Activated CD8-positive, alpha-beta T cell treated with anti-CD3 and anti-CD28 coated beads, Interleukin-2, amount 10 ng/mL, durations not matched to agents 7 days and 5 days (primary cell): ENCODE data around the gene ISY1. TPM values are rescaled to one million over a fixed set of nuclear protein-coding genes. Genes with fewer than 3 reads are reported as not detected.
"Not testable (repeated sequence)": the region's sequence is repeated elsewhere in the genome, so short reads cannot be mapped to it uniquely, and the experiment has no call there.

Experiments used
- ATAC-seq: fragments of 150-1000 bp; cut with Tn5 transposase; one replicate; pipeline ENCODE4 v1.10.0; 2021; ENCODE audit warnings: moderate library complexity
- CTCF ChIA-PET: fragments of 350-600 bp; sonication (Branson Sonifier 250); formaldehyde crosslinking; loops from one replicate; lab custom pipeline; 2021; ENCODE audit warnings: antibody characterized with exemption; lab: Charles Lee
- POLR2A ChIA-PET: fragments of 350-600 bp; sonication (Branson Sonifier 250); formaldehyde crosslinking; loops from one replicate; lab custom pipeline; 2021; ENCODE audit warnings: antibody characterized with exemption; lab: Charles Lee
- DNase-seq: peaks from one replicate; pipeline ENCODE4 v3.0.0-alpha.2; 2020
- H3K27ac Mint-ChIP-seq: one replicate; pipeline ENCODE4 v1.8.0; 2021; ENCODE audit warnings: mild to moderate bottlenecking, mixed read lengths
- H3K27me3 Mint-ChIP-seq: one replicate; pipeline ENCODE4 v1.8.0; 2021; ENCODE audit warnings: low read depth, mixed read lengths
- H3K36me3 Mint-ChIP-seq: one replicate; pipeline ENCODE4 v1.8.0; 2021; ENCODE audit warnings: low read depth, mixed read lengths
- H3K4me1 Mint-ChIP-seq: one replicate; pipeline ENCODE4 v1.8.0; 2021; ENCODE audit warnings: low read depth, mixed read lengths
- H3K4me3 Mint-ChIP-seq: one replicate; pipeline ENCODE4 v1.8.0; 2021; ENCODE audit warnings: mild to moderate bottlenecking, mixed read lengths
- H3K9me3 Mint-ChIP-seq: one replicate; pipeline ENCODE4 v1.8.0; 2022; ENCODE audit warnings: mixed read lengths; ENCODE audit not compliant: insufficient read depth
- total RNA-seq, 2 experiments: library from RNA; stranded (reverse); gene quantifications; one replicate each; pipeline ENCODE4 v1.2.3, GENCODE V29; 2021

ISY1 gene
- total RNA-seq, 2 experiments from 2014 or later: 57.9 to 65.7 TPM

GRCh38 chr3:129119365-129120100 lies 41.3 kb downstream of the ISY1 start:
- H3K4me1 Mint-ChIP-seq: peaks cover 62% of the 10 kb centered on the region
- ATAC-seq: no peak
- DNase-seq: peak; percentile 55
- CTCF ChIA-PET: interaction anchor here (1.0 to 8.9 kb wide), 12 partner anchors 11 to 160 kb away, joined by 3 to 102 read pairs (median 10); no protein-coding TSS in a partner anchor
- POLR2A ChIA-PET: interaction anchor here (0.9 to 7.2 kb wide), 25 partner anchors 10 to 197 kb away, joined by 3 to 103 read pairs (median 6); partner anchors contain the start of genes CNBP, COPG1 and HMCES
- peaks cover 55% of the 10 kb centered on the region for H3K36me3 Mint-ChIP-seq
- peak overlapping the region; percentile 84 for H3K4me3 Mint-ChIP-seq
- H3K27me3 Mint-ChIP-seq: no peaks in the 10 kb centered on the region
- no peaks in the 10 kb centered on the region for H3K9me3 Mint-ChIP-seq
- H3K27ac Mint-ChIP-seq: peak overlapping the region; percentile 91

- H3K27ac Mint-ChIP-seq: peak overlapping the region; percentile 91
- peak; percentile 72 for DNase-seq
- peak; percentile 12 for ATAC-seq
- peak overlapping the region; percentile 84 for H3K4me3 Mint-ChIP-seq
- H3K9me3 Mint-ChIP-seq: no peaks in the 10 kb centered on the region
- peaks cover 69% of the 10 kb centered on the region for H3K4me1 Mint-ChIP-seq
- H3K27me3 Mint-ChIP-seq: no peaks in the 10 kb centered on the region
- CTCF ChIA-PET: interaction anchor here (1.0 to 8.9 kb wide), 11 partner anchors 10 to 148 kb away, joined by 3 to 102 read pairs (median 13); no protein-coding TSS in a partner anchor
- H3K36me3 Mint-ChIP-seq: peaks cover 63% of the 10 kb centered on the region
- POLR2A ChIA-PET: interaction anchor here (0.6 to 7.2 kb wide), 15 partner anchors 9 to 198 kb away, joined by 3 to 103 read pairs (median 13); partner anchors contain the start of gene CNBP
Measured at GRCh38 chr3:129118745-129119144, 42.1 kb downstream of the ISY1 start.

GRCh38 chr3:129117134-129117533 lies 43.7 kb downstream of the ISY1 start:
- POLR2A ChIA-PET: interaction anchor here (0.6 to 7.2 kb wide), 9 partner anchors 8 to 199 kb away, joined by 3 to 103 read pairs (median 36); partner anchors contain the start of gene CNBP
- peaks cover 74% of the 10 kb centered on the region for H3K36me3 Mint-ChIP-seq
- H3K4me1 Mint-ChIP-seq: peaks cover 69% of the 10 kb centered on the region
- DNase-seq (no peak), ATAC-seq (no peak)
- CTCF ChIA-PET: interaction anchor here (0.9 to 8.9 kb wide), 3 partner anchors 64 to 147 kb away, joined by 3 to 102 read pairs (median 14); no protein-coding TSS in a partner anchor
- peak overlapping the region; percentile 91 for H3K27ac Mint-ChIP-seq
- H3K9me3 Mint-ChIP-seq: no peaks in the 10 kb centered on the region
- H3K4me3 Mint-ChIP-seq: peak overlapping the region; percentile 84
- H3K27me3 Mint-ChIP-seq: no peaks in the 10 kb centered on the region

GRCh38 chr3:129116482-129116946 lies 44.3 kb downstream of the ISY1 start:
- Mint-ChIP-seq H3K4me1 (peaks cover 69% of the 10 kb centered on the region), H3K4me3 (peak overlapping the region; percentile 79), H3K9me3 (no peaks in the 10 kb centered on the region), H3K36me3 (peaks cover 74% of the 10 kb centered on the region), H3K27me3 (no peaks in the 10 kb centered on the region), H3K27ac (peak overlapping the region; percentile 91)
- DNase-seq (peak; percentile 64), ATAC-seq (no peak)
- ChIA-PET POLR2A (interaction anchor here (0.6 to 7.2 kb wide), 9 partner anchors 8 to 200 kb away, joined by 3 to 59 read pairs (median 4); partner anchors contain the start of gene CNBP), CTCF (interaction anchor here (0.9 to 8.9 kb wide), 2 partner anchors 64 to 146 kb away, joined by 3 to 102 read pairs; no protein-coding TSS in a partner anchor)

- H3K27ac Mint-ChIP-seq: peak overlapping the region; percentile 91
- CTCF ChIA-PET: no interaction called here
- H3K36me3 Mint-ChIP-seq: peaks cover 77% of the 10 kb centered on the region
- DNase-seq (no peak), ATAC-seq (no peak)
- no peaks in the 10 kb centered on the region for H3K27me3 Mint-ChIP-seq
- H3K9me3 Mint-ChIP-seq: no peaks in the 10 kb centered on the region
- POLR2A ChIA-PET: no interaction called here
- H3K4me3 Mint-ChIP-seq: peak overlapping the region; percentile 31
- H3K4me1 Mint-ChIP-seq: peaks cover 84% of the 10 kb centered on the region
Measured at GRCh38 chr3:129114455-129114854, 46.4 kb downstream of the ISY1 start.

- Mint-ChIP-seq H3K4me1 (peaks cover 81% of the 10 kb centered on the region), H3K36me3 (peaks cover 73% of the 10 kb centered on the region), H3K27ac (peak overlapping the region; percentile 95), H3K9me3 (no peaks in the 10 kb centered on the region), H3K4me3 (peak overlapping the region; percentile 63), H3K27me3 (no peaks in the 10 kb centered on the region)
- POLR2A ChIA-PET: interaction anchor here (0.6 to 8.2 kb wide), 5 partner anchors 8 to 44 kb away, joined by 3 to 103 read pairs (median 3); partner anchors contain the start of gene RAB43
- ATAC-seq: peak; percentile 80
- peak; percentile 80 for DNase-seq
- CTCF ChIA-PET: interaction anchor here (1.2 to 1.4 kb wide), 3 partner anchors 9 to 86 kb away, joined by 3 to 7 read pairs (median 4); partner anchors contain the start of gene RAB43
Measured at GRCh38 chr3:129112308-129113052, 48.4 kb downstream of the ISY1 start.

GRCh38 chr3:129111076-129111780 lies 49.6 kb downstream of the ISY1 start:
- Mint-ChIP-seq H3K4me1 (peaks cover 82% of the 10 kb centered on the region), H3K27ac (peak overlapping the region; percentile 83), H3K36me3 (peaks cover 70% of the 10 kb centered on the region)
- DNase-seq, ATAC-seq, H3K9me3 Mint-ChIP-seq, H3K27me3 Mint-ChIP-seq, H3K4me3 Mint-ChIP-seq: not testable (repeated sequence)
- POLR2A ChIA-PET: interaction anchor here (1.1 to 8.2 kb wide), 2 partner anchors 9 to 10 kb away, joined by 5 to 103 read pairs; partner anchors contain the start of gene RAB43
- CTCF ChIA-PET: interaction anchor here (0.5 to 1.2 kb wide), 2 partner anchors 85 to 141 kb away, joined by 3 to 4 read pairs; no protein-coding TSS in a partner anchor

- Mint-ChIP-seq H3K9me3 (no peaks in the 10 kb centered on the region), H3K36me3 (peaks cover 53% of the 10 kb centered on the region), H3K4me3 (no peak overlapping the region), H3K27me3 (no peaks in the 10 kb centered on the region), H3K4me1 (peaks cover 71% of the 10 kb centered on the region), H3K27ac (peak overlapping the region; percentile 67)
- ChIA-PET POLR2A (interaction anchor here (0.7 to 8.2 kb wide), 5 partner anchors 9 to 140 kb away, joined by 3 to 103 read pairs (median 4); partner anchors contain the start of gene RAB43), CTCF (interaction anchor here (0.5 to 2.2 kb wide), 3 partner anchors 11 to 54 kb away, joined by 3 to 6 read pairs (median 4); no protein-coding TSS in a partner anchor)
- DNase-seq (no peak), ATAC-seq (no peak)
Measured at GRCh38 chr3:129107793-129108192, 53.1 kb downstream of the ISY1 start.

GRCh38 chr3:129106866-129107565 lies 53.8 kb downstream of the ISY1 start:
- no peak for DNase-seq
- ATAC-seq: no peak
- H3K9me3 Mint-ChIP-seq: no peaks in the 10 kb centered on the region
- H3K36me3 Mint-ChIP-seq: peaks cover 48% of the 10 kb centered on the region
- ChIA-PET CTCF (interaction anchor here (0.9 to 2.2 kb wide), 7 partner anchors 12 to 139 kb away, joined by 3 to 6 read pairs (median 6); no protein-coding TSS in a partner anchor), POLR2A (interaction anchor here (0.7 to 8.2 kb wide), 6 partner anchors 9 to 142 kb away, joined by 3 to 103 read pairs (median 4); partner anchors contain the start of gene RAB43)
- H3K4me3 Mint-ChIP-seq: no peak overlapping the region
- peak overlapping the region; percentile 67 for H3K27ac Mint-ChIP-seq
- H3K4me1 Mint-ChIP-seq: peaks cover 65% of the 10 kb centered on the region
- H3K27me3 Mint-ChIP-seq: no peaks in the 10 kb centered on the region

- Mint-ChIP-seq H3K4me3 (no peak overlapping the region), H3K27ac (peak overlapping the region; percentile 67), H3K9me3 (no peaks in the 10 kb centered on the region), H3K27me3 (no peaks in the 10 kb centered on the region), H3K4me1 (peaks cover 61% of the 10 kb centered on the region), H3K36me3 (peaks cover 52% of the 10 kb centered on the region)
- ATAC-seq: no peak
- no peak for DNase-seq
- POLR2A ChIA-PET: interaction anchor here (1.0 to 8.2 kb wide), 3 partner anchors 10 to 142 kb away, joined by 4 to 103 read pairs (median 4); partner anchors contain the start of gene RAB43
- CTCF ChIA-PET: interaction anchor here (0.7 to 1.8 kb wide), 6 partner anchors 10 to 140 kb away, joined by 3 to 6 read pairs (median 5); no protein-coding TSS in a partner anchor
Measured at GRCh38 chr3:129106320-129106719, 54.5 kb downstream of the ISY1 start.
